GM13977 (cell line): ENCODE data around the gene LYRM4.

Experiments
- DNase-seq: peaks from one replicate; pipeline ENCODE4 v3.0.0; 2012; ENCODE audit warnings: low spot score
- in situ Hi-C: fragments of 300-500 bp; cut with MboI; formaldehyde crosslinking; loops from one replicate; pipeline ENCODE4 v1.12.0; 2022; ENCODE audit warnings: low sequenced_read_pairs, low pct_unique_long_range_greater_than_20kb, mixed read lengths, inconsistent platforms; ENCODE audit not compliant: unreplicated experiment
- TF ChIP-seq, protein P1 (sequence below): IDR thresholded peaks from 2 replicates; pipeline ENCODE4 v1.5.1; 2012; ENCODE audit warnings: mild to moderate bottlenecking, control low read depth; ENCODE audit not compliant: insufficient read depth; ENCODE audit errors: extremely low read depth, missing control alignments

LYRM4 gene

GRCh38 chr6:5191722-5192121 is 69.0 kb downstream of the LYRM4 start:
- TF ChIP-seq, protein P1, sequence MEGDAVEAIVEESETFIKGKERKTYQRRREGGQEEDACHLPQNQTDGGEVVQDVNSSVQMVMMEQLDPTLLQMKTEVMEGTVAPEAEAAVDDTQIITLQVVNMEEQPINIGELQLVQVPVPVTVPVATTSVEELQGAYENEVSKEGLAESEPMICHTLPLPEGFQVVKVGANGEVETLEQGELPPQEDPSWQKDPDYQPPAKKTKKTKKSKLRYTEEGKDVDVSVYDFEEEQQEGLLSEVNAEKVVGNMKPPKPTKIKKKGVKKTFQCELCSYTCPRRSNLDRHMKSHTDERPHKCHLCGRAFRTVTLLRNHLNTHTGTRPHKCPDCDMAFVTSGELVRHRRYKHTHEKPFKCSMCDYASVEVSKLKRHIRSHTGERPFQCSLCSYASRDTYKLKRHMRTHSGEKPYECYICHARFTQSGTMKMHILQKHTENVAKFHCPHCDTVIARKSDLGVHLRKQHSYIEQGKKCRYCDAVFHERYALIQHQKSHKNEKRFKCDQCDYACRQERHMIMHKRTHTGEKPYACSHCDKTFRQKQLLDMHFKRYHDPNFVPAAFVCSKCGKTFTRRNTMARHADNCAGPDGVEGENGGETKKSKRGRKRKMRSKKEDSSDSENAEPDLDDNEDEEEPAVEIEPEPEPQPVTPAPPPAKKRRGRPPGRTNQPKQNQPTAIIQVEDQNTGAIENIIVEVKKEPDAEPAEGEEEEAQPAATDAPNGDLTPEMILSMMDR = no peak
- no peak for DNase-seq
- in situ Hi-C loops = no loop called here

DNA sequence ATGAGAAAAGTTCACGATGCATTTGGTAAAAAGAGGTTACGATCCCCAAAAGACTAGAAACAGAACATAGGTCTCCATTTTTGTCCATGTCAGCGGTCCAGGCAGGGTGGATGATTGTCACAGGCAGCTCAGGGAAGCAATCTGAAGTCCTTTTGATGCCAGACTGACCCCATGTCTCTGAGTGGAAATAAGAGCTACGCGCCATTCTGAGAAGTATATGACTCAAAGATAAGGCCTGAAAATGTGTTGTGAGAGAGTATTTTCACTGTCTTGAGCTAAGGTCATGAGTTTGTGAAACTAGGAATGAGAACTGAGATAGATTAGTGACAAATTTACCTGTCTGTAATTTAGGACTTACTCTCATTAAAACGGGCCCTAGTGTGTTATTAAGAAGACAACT is 69.5 kb downstream of the LYRM4 start:
- DNase-seq = peak; percentile 35
- TF ChIP-seq, protein P1 = no peak
- in situ Hi-C loops = no loop called here

DNA sequence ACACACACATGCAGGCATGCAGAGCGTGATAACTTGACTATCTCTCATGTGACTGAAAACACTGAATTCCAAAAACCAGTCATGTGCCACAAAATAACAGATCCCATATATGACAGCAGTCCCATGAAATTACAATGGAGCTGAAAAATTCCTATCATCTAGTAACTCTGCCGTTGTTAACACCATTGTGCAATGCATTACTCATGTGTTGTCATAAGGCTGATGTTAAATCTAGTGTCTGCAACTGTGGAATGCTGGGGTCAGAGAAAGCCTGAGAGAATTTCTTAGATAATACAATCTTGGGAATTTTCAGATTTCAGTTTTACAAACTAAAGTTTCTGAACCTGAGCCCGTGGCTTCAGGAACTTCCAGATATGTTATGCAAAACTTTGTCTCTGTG is 70.2 kb downstream of the LYRM4 start:
- in situ Hi-C loops = no loop called here
- DNase-seq = no peak

DNA sequence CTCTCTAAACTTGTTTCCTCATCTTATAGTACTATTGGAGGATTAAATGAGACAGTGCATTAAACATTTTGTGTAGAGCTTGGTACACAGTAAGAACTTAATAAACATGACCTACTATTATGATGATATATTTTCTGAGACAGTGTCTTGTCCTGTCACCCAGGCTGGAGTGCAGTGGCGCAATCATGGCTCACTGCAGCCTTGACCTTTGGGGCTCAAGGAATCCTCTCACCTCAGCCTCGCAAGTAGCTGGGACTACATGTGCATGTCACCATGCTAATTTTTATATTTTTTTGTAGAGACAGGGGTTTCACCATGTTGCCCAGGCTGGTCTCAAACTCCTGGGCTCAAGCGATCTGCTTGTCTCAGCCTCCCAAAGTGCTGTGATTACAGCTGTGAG is 72.1 kb downstream of the LYRM4 start:
- TF ChIP-seq, protein P1 = no peak
- in situ Hi-C loops = no loop called here
- no peak for DNase-seq

More for the DNA sequence above, 70.2 kb downstream of the LYRM4 start:
- TF ChIP-seq, protein P1 = no peak

DNA sequence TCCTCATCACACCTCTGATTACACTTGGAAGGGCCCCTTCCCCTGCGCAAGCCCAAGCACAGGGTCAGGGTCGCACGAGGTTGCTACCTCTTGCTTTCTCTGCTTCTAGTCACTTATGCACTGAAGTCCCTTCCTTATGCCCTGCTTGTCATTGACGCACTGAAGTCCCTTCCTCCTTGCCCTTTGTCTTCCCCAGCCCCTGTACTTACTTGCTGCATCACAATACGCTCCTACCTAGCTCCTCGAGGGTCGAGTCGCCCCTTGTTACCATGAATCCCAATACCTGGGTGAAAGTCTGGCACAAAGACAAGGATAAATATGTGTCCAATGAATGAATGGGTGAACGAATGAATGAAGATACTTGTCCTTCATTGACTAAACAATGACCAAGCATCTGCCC is 75.9 kb downstream of the LYRM4 start:
- in situ Hi-C loops = no loop called here
- TF ChIP-seq, protein P1 = no peak
- no peak for DNase-seq

DNA sequence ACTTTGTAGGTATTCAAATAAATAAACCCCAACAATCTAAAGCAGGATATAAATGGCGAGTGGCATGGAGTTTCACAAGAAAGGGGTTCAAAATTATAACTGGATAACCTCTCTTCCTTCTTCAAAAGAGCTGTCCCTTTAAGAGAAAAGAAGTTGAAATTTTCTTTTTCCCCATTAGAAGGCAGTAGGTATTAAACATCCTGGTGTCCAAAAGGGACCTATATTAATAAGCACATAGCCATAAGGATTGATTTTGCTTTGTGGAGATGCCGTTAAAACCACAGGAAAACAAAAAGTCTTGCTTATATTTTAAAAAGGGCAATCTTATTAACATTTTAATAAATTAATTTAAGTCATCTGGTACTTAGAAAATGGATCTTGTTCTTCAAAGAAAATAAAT is 76.5 kb downstream of the LYRM4 start:
- DNase-seq = no peak
- in situ Hi-C loops = no loop called here
- TF ChIP-seq, protein P1 = no peak
